GM19193 (cell line): ENCODE data around the gene HOXB7.

Experiments
- POLR2A ChIP-seq: IDR thresholded peaks from 4 replicates; pipeline ENCODE4 v1.6.1; 2011; ENCODE audit not compliant: insufficient read depth, insufficient read length; ENCODE audit errors: extremely low read depth

Gene HOXB7

GRCh38 chr17:48569674-48570324 lies 41.0 kb downstream of the HOXB7 start:
- TF ChIP-seq POLR2A: no peak

- no peak for TF ChIP-seq POLR2A
Observed at GRCh38 chr17:48569240-48569582, 41.6 kb downstream of the HOXB7 start.

- no peak for TF ChIP-seq POLR2A
Observed at GRCh38 chr17:48568499-48569239, 42.1 kb downstream of the HOXB7 start.

GRCh38 chr17:48567646-48568354 lies 43.0 kb downstream of the HOXB7 start:
- no peak for TF ChIP-seq POLR2A

GRCh38 chr17:48567209-48567608 lies 43.6 kb downstream of the HOXB7 start:
- TF ChIP-seq POLR2A: no peak

GRCh38 chr17:48566717-48567116 lies 44.1 kb downstream of the HOXB7 start:
- TF ChIP-seq POLR2A: no peak

GRCh38 chr17:48565925-48566710 lies 44.7 kb downstream of the HOXB7 start:
- TF ChIP-seq POLR2A: no peak

GRCh38 chr17:48565022-48565554 lies 45.7 kb downstream of the HOXB7 start:
- TF ChIP-seq POLR2A: no peak

- TF ChIP-seq POLR2A: no peak
Observed at GRCh38 chr17:48564188-48565021, 46.4 kb downstream of the HOXB7 start.

- no peak for TF ChIP-seq POLR2A
Observed at GRCh38 chr17:48563867-48564187, 47.0 kb downstream of the HOXB7 start.

- TF ChIP-seq POLR2A: no peak
Observed at GRCh38 chr17:48563385-48563838, 47.4 kb downstream of the HOXB7 start.

- no peak for TF ChIP-seq POLR2A
Observed at GRCh38 chr17:48562934-48563333, 47.9 kb downstream of the HOXB7 start.

- TF ChIP-seq POLR2A: peak; percentile 28
Observed at GRCh38 chr17:48561884-48562810, 48.7 kb downstream of the HOXB7 start.
